MM.1S (cell line): ENCODE results near the gene GRK7.

Source experiments
- DNase-seq: peaks from one replicate; pipeline ENCODE4 v3.0.0-alpha.2; 2015
- H2AFZ ChIP-seq: fragments of 300-600 bp; sonication (generic); 2 replicates; pipeline ENCODE4 v1.6.0; 2016; ENCODE audit warnings: antibody characterized with exemption, low read length
- H3F3A ChIP-seq: fragments of 300-600 bp; sonication (generic); 2 replicates; pipeline ENCODE4 v1.6.1; 2016; ENCODE audit warnings: mild to moderate bottlenecking, antibody characterized with exemption, low read length, moderate library complexity, mixed read lengths; ENCODE audit not compliant: insufficient read depth
- H3K27ac ChIP-seq: fragments of 300-600 bp; sonication (generic); 2 replicates; pipeline ENCODE4 v1.5.1; 2016; ENCODE audit warnings: mild to moderate bottlenecking, low read length
- H3K27me3 ChIP-seq: fragments of 300-600 bp; sonication (generic); replicated peaks from 2 replicates; pipeline ENCODE4 v1.6.0; 2016; ENCODE audit warnings: low read length; ENCODE audit not compliant: insufficient read depth
- H3K36me3 ChIP-seq: fragments of 300-600 bp; sonication (generic); replicated peaks from 2 replicates; pipeline ENCODE4 v1.6.1; 2016; ENCODE audit warnings: mild to moderate bottlenecking, low read length, mixed read lengths; ENCODE audit not compliant: insufficient read depth
- H3K4me1 ChIP-seq: fragments of 300-600 bp; sonication (generic); 2 replicates; pipeline ENCODE4 v1.6.1; 2016; ENCODE audit warnings: low read length, mixed read lengths
- H3K4me2 ChIP-seq: fragments of 300-600 bp; sonication (generic); 2 replicates; pipeline ENCODE4 v1.6.0; 2016; ENCODE audit warnings: low read depth, low read length
- H3K4me3 ChIP-seq: fragments of 300-600 bp; sonication (generic); 2 replicates; pipeline ENCODE4 v1.5.1; 2016; ENCODE audit warnings: low read length, mixed read lengths
- H3K79me2 ChIP-seq: fragments of 300-600 bp; sonication (generic); 2 replicates; pipeline ENCODE4 v1.6.1; 2016; ENCODE audit warnings: mixed run types, low read length, mixed read lengths
- H3K9ac ChIP-seq: fragments of 300-600 bp; sonication (generic); 2 replicates; pipeline ENCODE4 v1.6.1; 2016; ENCODE audit warnings: low read length, mixed read lengths
- H3K9me2 ChIP-seq: fragments of 300-600 bp; sonication (generic); replicated peaks from 2 replicates; pipeline ENCODE4 v1.6.1; 2016; ENCODE audit warnings: mild to moderate bottlenecking, low read length, mixed read lengths; ENCODE audit not compliant: insufficient read depth
- H3K9me3 ChIP-seq: fragments of 300-600 bp; sonication (generic); replicated peaks from 2 replicates; pipeline ENCODE4 v1.6.1; 2016; ENCODE audit warnings: mild to moderate bottlenecking, low read length, mixed read lengths; ENCODE audit not compliant: insufficient read depth
- H4K20me1 ChIP-seq: fragments of 300-600 bp; sonication (generic); 2 replicates; pipeline ENCODE4 v1.6.1; 2016; ENCODE audit warnings: mild to moderate bottlenecking, low read length, moderate library complexity, mixed read lengths; ENCODE audit not compliant: insufficient read depth
- CTCF ChIP-seq: fragments of 300-600 bp; sonication (generic); IDR thresholded peaks from 2 replicates; pipeline ENCODE4 v1.5.1; 2016; ENCODE audit warnings: antibody characterized with exemption, low read length, mixed read lengths
- EZH2 ChIP-seq: fragments of 300-600 bp; sonication (generic); optimal IDR thresholded peaks from 2 replicates; pipeline ENCODE3; 2017; ENCODE audit warnings: low read depth, mild to moderate bottlenecking, antibody characterized with exemption, low read length, mixed read lengths
- EZH2phosphoT487 ChIP-seq: fragments of 300-600 bp; sonication (generic); IDR thresholded peaks from 2 replicates; pipeline ENCODE4 v1.6.1; 2018; ENCODE audit warnings: antibody characterized with exemption, low read length

Gene GRK7

DNA sequence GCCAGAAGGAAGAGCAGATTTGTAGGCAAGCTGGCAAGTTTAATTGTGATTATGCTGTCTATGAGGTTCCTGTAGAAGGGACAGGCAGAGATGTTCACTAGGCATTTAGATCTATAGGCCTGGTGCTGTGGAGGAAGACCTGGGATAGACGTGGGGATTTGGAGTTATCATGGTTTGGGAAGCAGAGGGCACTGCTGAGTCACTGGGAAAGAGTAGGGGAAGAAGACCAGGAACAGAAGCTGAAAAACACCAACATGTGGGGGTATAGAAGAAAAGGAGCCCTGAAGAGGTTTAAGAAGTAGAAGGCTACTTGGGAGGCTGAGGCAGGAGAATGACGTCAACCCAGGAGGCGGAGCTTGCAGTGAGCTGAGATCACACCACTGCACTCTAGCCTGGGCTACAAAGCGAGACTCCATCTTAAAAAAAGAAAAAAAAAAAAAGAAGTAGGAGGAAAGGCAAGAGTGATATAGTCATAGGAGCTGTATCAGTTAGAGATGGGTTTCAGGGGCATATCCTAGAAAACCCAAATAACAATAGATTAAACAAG is 19.3 kb downstream of the GRK7 start:
- Histone ChIP-seq H3K79me2 (no peaks in the 10 kb centered on the region), H4K20me1 (no peaks in the 10 kb centered on the region), H3K9me3 (no peaks in the 10 kb centered on the region), H3K4me3 (no peak overlapping the region), H3K4me2 (no peak overlapping the region), H3K9me2 (no peaks in the 10 kb centered on the region), H3K9ac (no peak overlapping the region), H3K27me3 (no peaks in the 10 kb centered on the region), H3F3A (no peaks in the 10 kb centered on the region), H3K27ac (no peak overlapping the region), H3K4me1 (no peaks in the 10 kb centered on the region), H3K36me3 (no peaks in the 10 kb centered on the region), H2AFZ (no peak overlapping the region)
- DNase-seq, result no peak
- no peak for TF ChIP-seq EZH2
- no peak for TF ChIP-seq CTCF
- TF ChIP-seq EZH2phosphoT487, result no peak

- Histone ChIP-seq H3K27me3 (no peaks in the 10 kb centered on the region), H3K9ac (no peak overlapping the region), H3F3A (no peaks in the 10 kb centered on the region), H4K20me1 (no peaks in the 10 kb centered on the region), H3K36me3 (no peaks in the 10 kb centered on the region), H2AFZ (no peak overlapping the region), H3K79me2 (no peaks in the 10 kb centered on the region), H3K4me2 (no peak overlapping the region), H3K4me3 (no peak overlapping the region), H3K9me3 (no peaks in the 10 kb centered on the region), H3K9me2 (no peaks in the 10 kb centered on the region), H3K4me1 (no peaks in the 10 kb centered on the region), H3K27ac (no peak overlapping the region)
- TF ChIP-seq CTCF (no peak), EZH2 (no peak), EZH2phosphoT487 (no peak)
- no peak for DNase-seq
These were observed 20.4 kb downstream of the GRK7 start for GRCh38 chr3:141783632-141784031.

DNA sequence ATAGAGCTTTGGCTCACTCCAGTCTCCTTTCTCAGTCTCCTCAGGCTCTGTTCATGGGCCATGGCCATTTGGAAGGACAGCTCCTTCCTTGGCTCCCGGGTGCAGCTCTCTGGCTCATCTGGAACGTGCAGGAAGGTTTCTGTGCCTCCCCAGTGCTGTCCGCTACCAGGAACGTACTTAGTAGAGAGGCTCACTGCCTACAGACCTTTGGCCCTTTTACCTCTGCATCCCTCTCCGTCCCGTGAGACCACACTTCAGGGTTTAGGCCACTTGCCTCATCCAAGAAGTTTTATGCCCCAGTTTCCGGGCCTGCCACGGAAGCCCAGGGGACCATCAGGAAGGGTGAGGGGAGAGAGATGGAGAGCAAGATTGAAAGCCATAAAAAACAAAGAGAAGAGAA is 20.9 kb downstream of the GRK7 start:
- no peak overlapping the region for H3K27ac ChIP-seq
- no peaks in the 10 kb centered on the region for H3K9me2 ChIP-seq
- H3K4me3 ChIP-seq, result no peak overlapping the region
- no peaks in the 10 kb centered on the region for H3K9me3 ChIP-seq
- H3K36me3 ChIP-seq, result no peaks in the 10 kb centered on the region
- no peak overlapping the region for H3K9ac ChIP-seq
- no peaks in the 10 kb centered on the region for H3K27me3 ChIP-seq
- DNase-seq, result no peak
- no peaks in the 10 kb centered on the region for H3K4me1 ChIP-seq
- H3K79me2 ChIP-seq, result no peaks in the 10 kb centered on the region
- H3K4me2 ChIP-seq, result no peak overlapping the region
- H2AFZ ChIP-seq, result no peak overlapping the region
- TF ChIP-seq CTCF, result no peak
- no peak for TF ChIP-seq EZH2phosphoT487
- TF ChIP-seq EZH2, result no peak
- H3F3A ChIP-seq, result no peaks in the 10 kb centered on the region
- no peaks in the 10 kb centered on the region for H4K20me1 ChIP-seq
